DOHH2 (cell line): ENCODE measurements around the gene BCAP29.

ENCODE experiments used
- H3F3A ChIP-seq: fragments of 200-600 bp; sonication (generic), shearing (Covaris generic); 2 replicates; pipeline ENCODE4 v1.6.0; 2016; ENCODE audit warnings: antibody characterized with exemption, mild to moderate bottlenecking; ENCODE audit not compliant: control insufficient read depth, insufficient read depth
- H3K27ac ChIP-seq: fragments of 200-600 bp; sonication (generic); 2 replicates; pipeline ENCODE4 v1.5.1; 2014; ENCODE audit warnings: low read depth, mild to moderate bottlenecking, low read length, moderate library complexity
- H3K27me3 ChIP-seq: fragments of 200-600 bp; sonication (generic); 2 replicates; pipeline ENCODE4 v1.6.1; 2014; ENCODE audit warnings: mild to moderate bottlenecking, low read length, mixed read lengths; ENCODE audit not compliant: control insufficient read depth
- H3K36me3 ChIP-seq: fragments of 200-600 bp; sonication (generic); 2 replicates; pipeline ENCODE4 v1.6.1; 2014; ENCODE audit warnings: mild to moderate bottlenecking, low read length, moderate library complexity, mixed read lengths; ENCODE audit not compliant: control insufficient read depth
- H3K4me1 ChIP-seq: fragments of 200-600 bp; sonication (generic); 2 replicates; pipeline ENCODE4 v1.6.1; 2014; ENCODE audit warnings: mild to moderate bottlenecking, low read length, mixed read lengths; ENCODE audit not compliant: control insufficient read depth
- H3K4me2 ChIP-seq: fragments of 200-600 bp; sonication (generic); 2 replicates; pipeline ENCODE4 v1.6.0; 2014; ENCODE audit warnings: mild to moderate bottlenecking, low read length, moderate library complexity
- H3K4me3 ChIP-seq: fragments of 200-600 bp; sonication (generic); 2 replicates; pipeline ENCODE4 v1.5.1; 2014; ENCODE audit warnings: mild to moderate bottlenecking, low read length, mixed read lengths
- H3K79me2 ChIP-seq: fragments of 200-600 bp; sonication (generic); 2 replicates; pipeline ENCODE4 v1.6.1; 2014; ENCODE audit warnings: mild to moderate bottlenecking, low read length, mixed read lengths; ENCODE audit not compliant: control insufficient read depth
- H3K9me2 ChIP-seq: fragments of 200-600 bp; sonication (generic); replicated peaks from 2 replicates; pipeline ENCODE4 v1.6.1; 2014; ENCODE audit warnings: mild to moderate bottlenecking, low read length, mixed read lengths; ENCODE audit not compliant: control insufficient read depth
- H3K9me3 ChIP-seq: fragments of 200-600 bp; sonication (generic); 2 replicates; pipeline ENCODE4 v1.6.1; 2014; ENCODE audit warnings: antibody characterized with exemption, low read length, mixed read lengths; ENCODE audit not compliant: control insufficient read depth, insufficient read depth
- H4K20me1 ChIP-seq: fragments of 200-600 bp; sonication (generic); 2 replicates; pipeline ENCODE4 v1.6.0; 2014; ENCODE audit warnings: low read depth, mild to moderate bottlenecking, antibody characterized with exemption, low read length, moderate library complexity; ENCODE audit not compliant: control insufficient read depth, insufficient read depth
- EZH2phosphoT487 ChIP-seq: fragments of 200-600 bp; sonication (generic); IDR thresholded peaks from 2 replicates; pipeline ENCODE4 v1.6.1; 2017; ENCODE audit warnings: borderline replicate concordance, mild to moderate bottlenecking, antibody characterized with exemption, low read length, moderate library complexity, mixed read lengths
- TF ChIP-seq, protein P1 (sequence below): fragments of 200-600 bp; sonication (generic); IDR thresholded peaks from one replicate; pipeline ENCODE4 v1.5.1; 2014; ENCODE audit warnings: antibody characterized with exemption, mild to moderate bottlenecking, low read depth, low read length; ENCODE audit not compliant: poor library complexity, severe bottlenecking

The BCAP29 gene

DNA sequence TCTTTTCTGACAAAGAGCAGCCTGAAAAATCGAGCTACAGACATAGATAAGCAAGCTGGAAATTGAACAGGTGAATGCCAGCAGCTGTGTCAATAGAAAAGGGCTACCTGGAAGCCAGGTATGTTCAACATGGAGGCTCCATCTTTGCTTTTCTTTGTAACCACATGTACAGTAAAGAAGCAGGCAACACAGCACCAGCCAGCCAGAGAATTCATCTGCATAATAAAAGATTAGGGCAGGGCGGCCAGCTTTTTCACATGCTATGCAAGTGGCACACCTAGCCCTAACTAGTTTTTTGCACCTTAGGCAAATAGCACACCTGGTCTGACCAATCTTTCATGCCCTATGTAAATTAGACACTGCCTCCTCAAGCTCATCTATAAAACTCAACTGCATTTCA lies 42.0 kb upstream of the BCAP29 start:
- Histone ChIP-seq H3F3A (no peaks in the 10 kb centered on the region), H3K36me3 (peaks cover 30% of the 10 kb centered on the region), H3K4me1 (no peaks in the 10 kb centered on the region), H3K27me3 (no peaks in the 10 kb centered on the region), H3K4me2 (no peak overlapping the region), H3K9me2 (no peaks in the 10 kb centered on the region), H3K79me2 (no peaks in the 10 kb centered on the region; the same call in 1 of the 2 replicates), H4K20me1 (no peaks in the 10 kb centered on the region), H3K4me3 (no peak overlapping the region), H3K27ac (no peak overlapping the region), H3K9me3 (peaks cover 6% of the 10 kb centered on the region; the same call in 1 of the 2 replicates)
- no peak for TF ChIP-seq EZH2phosphoT487
- TF ChIP-seq, protein P1, sequence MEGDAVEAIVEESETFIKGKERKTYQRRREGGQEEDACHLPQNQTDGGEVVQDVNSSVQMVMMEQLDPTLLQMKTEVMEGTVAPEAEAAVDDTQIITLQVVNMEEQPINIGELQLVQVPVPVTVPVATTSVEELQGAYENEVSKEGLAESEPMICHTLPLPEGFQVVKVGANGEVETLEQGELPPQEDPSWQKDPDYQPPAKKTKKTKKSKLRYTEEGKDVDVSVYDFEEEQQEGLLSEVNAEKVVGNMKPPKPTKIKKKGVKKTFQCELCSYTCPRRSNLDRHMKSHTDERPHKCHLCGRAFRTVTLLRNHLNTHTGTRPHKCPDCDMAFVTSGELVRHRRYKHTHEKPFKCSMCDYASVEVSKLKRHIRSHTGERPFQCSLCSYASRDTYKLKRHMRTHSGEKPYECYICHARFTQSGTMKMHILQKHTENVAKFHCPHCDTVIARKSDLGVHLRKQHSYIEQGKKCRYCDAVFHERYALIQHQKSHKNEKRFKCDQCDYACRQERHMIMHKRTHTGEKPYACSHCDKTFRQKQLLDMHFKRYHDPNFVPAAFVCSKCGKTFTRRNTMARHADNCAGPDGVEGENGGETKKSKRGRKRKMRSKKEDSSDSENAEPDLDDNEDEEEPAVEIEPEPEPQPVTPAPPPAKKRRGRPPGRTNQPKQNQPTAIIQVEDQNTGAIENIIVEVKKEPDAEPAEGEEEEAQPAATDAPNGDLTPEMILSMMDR: no peak

DNA sequence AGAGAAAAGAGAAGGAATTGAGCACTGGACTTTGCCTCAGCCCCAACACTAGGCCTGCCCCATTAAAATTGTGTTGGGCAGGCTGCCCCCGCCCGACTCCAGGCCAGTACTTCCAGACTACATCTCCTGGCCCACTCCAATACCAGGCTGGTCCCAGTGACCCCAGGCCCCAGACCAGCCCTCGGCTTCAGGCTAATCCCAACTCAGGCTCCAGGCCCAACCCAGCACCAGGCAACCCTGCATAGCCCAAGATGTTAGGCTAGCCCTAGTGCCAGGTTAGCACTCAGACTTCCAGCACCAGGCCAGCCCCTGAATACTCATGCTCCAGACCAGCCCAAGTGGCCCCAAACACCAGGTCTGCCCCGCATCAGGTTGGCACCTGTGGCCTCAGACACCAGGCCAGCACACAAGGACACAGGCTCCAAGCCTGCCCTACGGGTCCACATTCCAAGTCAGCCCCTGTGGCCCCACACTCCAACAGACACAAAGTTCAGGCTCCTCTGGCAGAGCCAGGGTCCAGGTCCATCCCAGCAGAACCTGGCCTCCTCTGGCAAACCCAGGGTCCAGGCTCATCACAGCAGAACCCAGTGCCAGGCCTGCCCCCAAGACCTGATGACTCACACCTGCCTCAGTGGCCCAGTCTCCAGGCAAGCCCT lies 36.6 kb upstream of the BCAP29 start:
- Histone ChIP-seq H3K4me2 (no peak overlapping the region), H3K27me3 (no peaks in the 10 kb centered on the region), H3K27ac (no peak overlapping the region), H3K9me3 (no peaks in the 10 kb centered on the region; the same call in 1 of the 2 replicates), H3K79me2 (peaks cover 14% of the 10 kb centered on the region), H3K36me3 (peaks cover 52% of the 10 kb centered on the region), H3K4me3 (no peak overlapping the region), H4K20me1 (no peaks in the 10 kb centered on the region), H3F3A (no peaks in the 10 kb centered on the region), H3K4me1 (no peaks in the 10 kb centered on the region), H3K9me2 (no peaks in the 10 kb centered on the region)
- TF ChIP-seq EZH2phosphoT487: no peak
- TF ChIP-seq, protein P1: no peak

DNA sequence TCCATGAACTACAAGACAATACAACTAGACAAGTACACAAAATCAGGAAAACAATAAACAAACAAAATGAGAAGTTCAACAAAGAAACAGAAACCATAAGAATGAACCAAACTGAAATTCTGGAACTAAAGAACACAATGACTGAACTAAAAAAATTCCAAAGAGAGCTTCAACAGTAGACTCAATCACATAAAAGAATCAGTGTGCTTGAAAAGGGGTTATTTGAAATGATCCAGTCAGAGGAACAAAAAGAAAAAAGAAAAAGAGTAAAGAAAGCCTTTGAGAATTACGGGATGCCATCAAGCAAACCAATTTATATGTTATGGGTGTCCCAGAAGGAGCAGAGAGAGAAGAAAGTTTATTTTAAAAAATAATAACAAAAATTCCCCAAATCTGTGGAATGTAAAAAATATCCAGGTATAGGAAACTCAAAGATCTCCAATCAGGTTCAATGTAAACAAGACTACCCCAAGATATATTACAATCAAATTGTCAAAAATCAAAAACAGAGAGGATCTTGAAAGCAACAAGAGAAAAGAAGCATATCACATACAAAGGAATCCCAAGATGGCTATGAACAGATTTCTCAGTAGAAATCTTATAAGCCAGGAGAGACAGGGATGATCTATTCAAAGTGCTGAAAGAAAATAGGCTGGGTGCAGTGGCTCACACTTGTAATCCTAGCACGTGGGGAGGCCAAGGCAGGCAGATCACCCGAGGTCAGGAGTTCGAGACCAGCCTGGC lies 35.0 kb upstream of the BCAP29 start:
- H3K36me3 ChIP-seq: peaks cover 41% of the 10 kb centered on the region
- H3F3A ChIP-seq: no peaks in the 10 kb centered on the region
- H3K27ac ChIP-seq: no peak overlapping the region
- H3K4me1 ChIP-seq: no peaks in the 10 kb centered on the region
- no peaks in the 10 kb centered on the region for H3K9me2 ChIP-seq
- TF ChIP-seq, protein P1: no peak
- no peak for TF ChIP-seq EZH2phosphoT487
- no peaks in the 10 kb centered on the region for H3K27me3 ChIP-seq
- H3K79me2 ChIP-seq: peaks cover 14% of the 10 kb centered on the region
- H3K9me3 ChIP-seq: no peaks in the 10 kb centered on the region; the same call in 1 of the 2 replicates
- H3K4me3 ChIP-seq: no peak overlapping the region
- H4K20me1 ChIP-seq: no peaks in the 10 kb centered on the region
- no peak overlapping the region for H3K4me2 ChIP-seq
